Osteocyte (in vitro differentiated cells): ENCODE measurements around the gene FBXO36. TPM values are rescaled to one million over a fixed set of nuclear protein-coding genes. Genes with fewer than 3 reads are reported as not detected.

Source experiments
- DNase-seq: peaks from one replicate; pipeline ENCODE4 v3.0.0; 2021; ENCODE audit warnings: mixed read lengths; ENCODE audit not compliant: unreplicated experiment; ENCODE audit errors: extremely low spot score
- H3K27ac Mint-ChIP-seq: one replicate; pipeline ENCODE4 v1.8.0; 2021; ENCODE audit warnings: mild to moderate bottlenecking, mixed read lengths; ENCODE audit not compliant: unreplicated experiment
- H3K27me3 Mint-ChIP-seq: one replicate; pipeline ENCODE4 v1.8.0; 2021; ENCODE audit warnings: mixed read lengths; ENCODE audit not compliant: unreplicated experiment
- H3K36me3 Mint-ChIP-seq: one replicate; pipeline ENCODE4 v1.8.0; 2021; ENCODE audit warnings: mixed read lengths; ENCODE audit not compliant: unreplicated experiment
- H3K4me1 Mint-ChIP-seq: one replicate; pipeline ENCODE4 v1.8.0; 2021; ENCODE audit warnings: mixed read lengths; ENCODE audit not compliant: unreplicated experiment
- H3K4me3 Mint-ChIP-seq: one replicate; pipeline ENCODE4 v1.8.0; 2021; ENCODE audit warnings: mild to moderate bottlenecking, moderate library complexity, mixed read lengths; ENCODE audit not compliant: unreplicated experiment
- H3K9me3 Mint-ChIP-seq: one replicate; pipeline ENCODE4 v1.8.0; 2021; ENCODE audit warnings: mixed read lengths; ENCODE audit not compliant: unreplicated experiment
- CTCF ChIP-seq: fragments of 200-600 bp; sonication (generic); IDR thresholded peaks from 2 replicates; pipeline ENCODE4 v1.5.0; 2021; ENCODE audit warnings: antibody characterized with exemption, mild to moderate bottlenecking, moderate library complexity
- total RNA-seq: library from RNA; stranded (reverse); gene quantifications from 2 replicates; pipeline ENCODE4 v1.2.1, GENCODE V29; 2021

The FBXO36 gene
- total RNA-seq, 1 donor from 2014 or later: 4.8 TPM

- H3K27ac Mint-ChIP-seq: no peak overlapping the region
- no peak overlapping the region for H3K4me3 Mint-ChIP-seq
- no peak for TF ChIP-seq CTCF
- DNase-seq: no peak
- no peaks in the 10 kb centered on the region for H3K9me3 Mint-ChIP-seq
- H3K27me3 Mint-ChIP-seq: no peaks in the 10 kb centered on the region
- H3K36me3 Mint-ChIP-seq: no peaks in the 10 kb centered on the region
- no peaks in the 10 kb centered on the region for H3K4me1 Mint-ChIP-seq
Measured at GRCh38 chr2:229943770-229944449, 21.6 kb downstream of the FBXO36 start.

DNA sequence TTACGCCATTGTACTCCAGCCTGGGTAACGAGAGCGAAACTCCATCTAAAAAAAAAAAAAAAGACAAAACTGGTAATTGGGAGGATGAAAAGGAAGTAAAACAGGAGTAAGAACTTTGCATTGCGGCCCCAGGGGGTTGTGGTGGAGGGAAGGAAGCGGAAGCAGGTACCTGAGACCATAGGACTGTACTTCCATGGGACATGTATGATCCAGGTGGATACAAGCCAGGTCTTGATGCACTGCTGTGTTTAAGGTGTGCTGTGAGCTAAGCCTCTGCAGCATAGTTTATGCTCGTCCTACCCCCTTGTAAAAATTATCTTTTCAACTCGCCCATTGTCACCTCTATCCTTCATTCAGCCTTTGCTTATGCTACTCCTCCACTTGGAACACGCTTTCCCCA is 23.7 kb downstream of the FBXO36 start:
- Mint-ChIP-seq H3K9me3 (no peaks in the 10 kb centered on the region), H3K27me3 (no peaks in the 10 kb centered on the region), H3K27ac (no peak overlapping the region), H3K36me3 (no peaks in the 10 kb centered on the region), H3K4me3 (no peak overlapping the region), H3K4me1 (no peaks in the 10 kb centered on the region)
- no peak for TF ChIP-seq CTCF
- DNase-seq: no peak

DNA sequence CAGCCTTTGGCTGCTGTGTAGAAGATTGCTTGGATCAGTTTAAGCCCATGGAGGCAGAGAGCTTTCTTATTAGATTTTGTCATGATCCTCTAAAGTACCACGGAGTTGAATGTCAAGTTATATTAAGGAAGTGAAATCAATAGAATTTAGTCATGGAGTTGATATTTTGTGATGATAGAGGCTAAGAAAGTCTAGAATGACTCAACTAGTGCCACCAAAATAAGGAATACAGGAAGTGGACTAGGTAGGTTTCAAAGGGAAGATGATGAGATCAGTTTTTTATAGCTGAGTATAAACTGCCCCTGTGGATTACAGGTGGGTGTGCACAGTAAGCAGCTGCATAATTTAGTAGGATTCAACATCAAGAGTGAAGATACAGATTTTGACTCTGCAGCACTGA is 25.2 kb downstream of the FBXO36 start:
- Mint-ChIP-seq H3K4me1 (no peaks in the 10 kb centered on the region), H3K27ac (no peak overlapping the region), H3K9me3 (no peaks in the 10 kb centered on the region), H3K27me3 (no peaks in the 10 kb centered on the region), H3K4me3 (no peak overlapping the region), H3K36me3 (no peaks in the 10 kb centered on the region)
- TF ChIP-seq CTCF: no peak
- no peak for DNase-seq

DNA sequence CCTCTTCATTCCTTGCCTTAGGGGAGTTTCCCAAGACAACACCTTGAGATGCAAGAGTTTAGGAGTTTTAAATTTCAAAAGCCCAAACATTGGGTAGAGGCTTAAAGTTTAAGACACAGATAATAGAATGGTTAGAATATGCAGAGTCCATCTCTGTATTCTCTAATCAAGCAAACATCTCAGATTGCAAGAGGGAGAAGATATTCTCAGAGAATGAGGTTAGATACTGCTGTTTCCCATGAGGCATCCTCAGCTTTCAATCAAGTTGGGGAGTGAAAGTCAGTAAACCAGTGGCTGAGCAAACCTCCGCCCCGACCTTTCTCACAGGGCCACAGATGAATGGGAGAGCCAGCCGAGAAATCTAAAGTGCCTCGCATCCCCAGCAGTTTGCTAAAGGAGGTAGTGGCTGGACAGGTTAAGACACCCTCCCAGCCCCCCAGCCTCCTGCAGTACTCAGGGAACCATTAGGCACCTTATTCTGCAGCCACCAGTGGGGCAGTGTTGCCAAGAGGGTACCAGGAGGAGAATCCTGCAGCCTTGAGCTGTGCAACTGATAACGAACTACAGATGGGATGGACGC is 30.0 kb downstream of the FBXO36 start:
- no peak for DNase-seq
- H3K9me3 Mint-ChIP-seq: no peaks in the 10 kb centered on the region
- TF ChIP-seq CTCF: no peak
- no peaks in the 10 kb centered on the region for H3K36me3 Mint-ChIP-seq
- no peaks in the 10 kb centered on the region for H3K27me3 Mint-ChIP-seq
- H3K4me1 Mint-ChIP-seq: no peaks in the 10 kb centered on the region
- H3K4me3 Mint-ChIP-seq: no peak overlapping the region
- no peak overlapping the region for H3K27ac Mint-ChIP-seq

- H3K9me3 Mint-ChIP-seq: no peaks in the 10 kb centered on the region
- DNase-seq: no peak
- H3K27ac Mint-ChIP-seq: no peak overlapping the region
- no peak overlapping the region for H3K4me3 Mint-ChIP-seq
- no peaks in the 10 kb centered on the region for H3K27me3 Mint-ChIP-seq
- H3K36me3 Mint-ChIP-seq: no peaks in the 10 kb centered on the region
- no peak for TF ChIP-seq CTCF
- no peaks in the 10 kb centered on the region for H3K4me1 Mint-ChIP-seq
Measured at GRCh38 chr2:229955663-229956062, 33.4 kb downstream of the FBXO36 start.
